HCT116 (cell line): ENCODE data around the gene ACCSL. TPM values are rescaled to one million over a fixed set of nuclear protein-coding genes. Genes with fewer than 3 reads are reported as not detected.
A peak's percentile ranks its signal among the peaks of the same experiment; 100 is the strongest.

Source experiments
- ATAC-seq: fragments of 200-7000 bp; cut with Tn5 transposase; 2 replicates; pipeline ENCODE4 v1.9.1; 2020; ENCODE audit warnings: mild to moderate bottlenecking, moderate library complexity
- BruUV-seq: library from RNA; stranded (reverse); fragments of 400-500 nt; replicated peaks from 2 replicates; lab custom pipeline; 2021; lab: Mats Ljungman, UMichigan
- CTCF ChIA-PET: fragments of 300-600 bp; sonication (Branson Sonifier 250); formaldehyde crosslinking; loops from one replicate; lab custom pipeline; 2021; ENCODE audit warnings: antibody characterized with exemption; lab: Charles Lee
- POLR2A ChIA-PET: fragments of 300-600, 350-600 bp; sonication (Branson Sonifier 250); formaldehyde crosslinking; loops from one replicate; lab custom pipeline; 2021; ENCODE audit warnings: antibody characterized with exemption; lab: Charles Lee
- RAD21 ChIA-PET, 2 experiments: fragments of 300-600 bp; sonication (Branson Sonifier 250); formaldehyde crosslinking; loops; one replicate each; lab custom pipeline; 2023; ENCODE audit warnings: low total read pairs in 2 of 2; ENCODE audit not compliant: uncharacterized antibody in 2 of 2, unreplicated experiment in 2 of 2, low non-redundant PET in 1 of 2; lab: Charles Lee
- DNase-seq: peaks from one replicate; pipeline ENCODE4 v3.0.0-alpha.2; 2010; ENCODE audit warnings: low read depth, low spot score
- H2AFZ ChIP-seq: fragments of 200-600 bp; shearing (Covaris generic), sonication (generic); 2 replicates; pipeline ENCODE4 v1.6.1; 2017; ENCODE audit warnings: low read depth, mixed run types, mixed read lengths, antibody characterized with exemption, low read length; ENCODE audit not compliant: poor library complexity, severe bottlenecking
- H3K27ac ChIP-seq: 2 replicates; pipeline ENCODE4 v1.5.1; 2012; ENCODE audit warnings: low read depth, low read length
- H3K27me3 ChIP-seq: fragments of 200-600 bp; sonication (generic); 2 replicates; pipeline ENCODE4 v1.6.1; 2016; ENCODE audit warnings: mixed run types, low read length, mixed read lengths; ENCODE audit not compliant: insufficient read depth
- H3K36me3 ChIP-seq, 2 experiments: fragments of 200-500 bp in 1 of 2; fragments of 200-600 bp in 1 of 2; sonication (Bioruptor generic) in 1 of 2; sonication (generic) in 1 of 2; 2 replicates each; pipeline versions ENCODE4 v1.5.1 to v1.6.1; 2014 to 2016; ENCODE audit warnings: low read length in 2 of 2, inconsistent platforms in 1 of 2, mixed read lengths in 1 of 2, mixed run types in 1 of 2; ENCODE audit not compliant: insufficient read depth in 2 of 2, control insufficient read depth in 1 of 2
- H3K4me1 ChIP-seq, 2 experiments: fragments of 200-600 bp in 1 of 2; sonication (generic) in 1 of 2; 2 replicates each; pipeline versions ENCODE4 v1.5.1 to v1.6.1; 2012 to 2017; ENCODE audit warnings: low read length in 2 of 2, inconsistent platforms in 1 of 2, mild to moderate bottlenecking in 1 of 2, mixed read lengths in 1 of 2, mixed run types in 1 of 2, moderate library complexity in 1 of 2; ENCODE audit not compliant: insufficient read depth in 2 of 2, control insufficient read depth in 1 of 2
- H3K4me2 ChIP-seq: fragments of 200-600 bp; sonication (generic); 2 replicates; pipeline ENCODE4 v1.6.1; 2017; ENCODE audit warnings: mixed run types, low read length, mixed read lengths
- H3K4me3 ChIP-seq, 2 experiments: fragments of 200-600 bp in 1 of 2; sonication (generic) in 1 of 2; replicated peaks in 1 of 2; 2 replicates each; pipeline ENCODE4 v1.5.1; 2011 to 2016; ENCODE audit warnings: low read length in 2 of 2, control low read depth in 1 of 2, low read depth in 1 of 2, mild to moderate bottlenecking in 1 of 2, mixed read lengths in 1 of 2, mixed run types in 1 of 2
- H3K79me2 ChIP-seq: fragments of 200-600 bp; sonication (generic); 2 replicates; pipeline ENCODE4 v1.6.1; 2017; ENCODE audit warnings: mild to moderate bottlenecking, mixed run types, low read length, moderate library complexity, mixed read lengths; ENCODE audit not compliant: insufficient read depth
- H3K9ac ChIP-seq: fragments of 200-600 bp; sonication (generic); 2 replicates; pipeline ENCODE4 v1.6.1; 2016; ENCODE audit warnings: low read length, mixed read lengths
- H3K9me2 ChIP-seq: fragments of 200-600 bp; sonication (generic), shearing (Covaris generic); 2 replicates; pipeline ENCODE4 v1.6.1; 2017; ENCODE audit warnings: mixed run types, mild to moderate bottlenecking, moderate library complexity; ENCODE audit not compliant: insufficient read depth
- H3K9me3 ChIP-seq, 2 experiments: fragments of 200-500 bp in 1 of 2; fragments of 200-600 bp in 1 of 2; sonication (Bioruptor generic) in 1 of 2; sonication (generic) in 1 of 2; 2 replicates each; pipeline ENCODE4 v1.6.1; 2014 to 2017; ENCODE audit warnings: low read length in 2 of 2, mixed read lengths in 2 of 2, inconsistent platforms in 1 of 2, low read depth in 1 of 2, mild to moderate bottlenecking in 1 of 2, mixed run types in 1 of 2, moderate library complexity in 1 of 2; ENCODE audit not compliant: control insufficient read depth in 1 of 2, insufficient read depth in 1 of 2
- H4K20me1 ChIP-seq: fragments of 200-600 bp; sonication (generic), shearing (Covaris generic); 2 replicates; pipeline ENCODE4 v1.6.1; 2017; ENCODE audit warnings: mixed run types, mild to moderate bottlenecking, moderate library complexity; ENCODE audit not compliant: insufficient read depth
- CEBPB ChIP-seq: IDR thresholded peaks from 2 replicates; pipeline ENCODE4 v1.6.1; 2012; ENCODE audit warnings: low read depth
- CTCF ChIP-seq, 3 experiments: fragments of 200-600 bp in 1 of 3; sonication (generic) in 1 of 3; IDR thresholded peaks in 2 of 3; conservative IDR thresholded peaks in 1 of 3; 2 replicates each; pipeline ENCODE4 v1.5.1; 2012 to 2017; ENCODE audit warnings: low read depth in 2 of 3, low read length in 2 of 3, antibody characterized with exemption in 1 of 3, borderline replicate concordance in 1 of 3, control low read depth in 1 of 3, mild to moderate bottlenecking in 1 of 3, mixed read lengths in 1 of 3, mixed run types in 1 of 3, moderate library complexity in 1 of 3; ENCODE audit not compliant: insufficient read depth in 1 of 3
- ELF1 ChIP-seq: IDR thresholded peaks from 2 replicates; pipeline ENCODE4 v1.6.1; 2012; ENCODE audit warnings: low read depth, borderline replicate concordance
- EZH2 ChIP-seq: fragments of 200-600 bp; sonication (generic); IDR thresholded peaks from 2 replicates; pipeline ENCODE4 v1.6.1; 2017; ENCODE audit warnings: antibody characterized with exemption, mixed run types
- EZH2phosphoT487 ChIP-seq: fragments of 200-600 bp; IDR thresholded peaks from 2 replicates; pipeline ENCODE4 v1.6.1; 2018; ENCODE audit warnings: antibody characterized with exemption, borderline replicate concordance
- FOSL1 ChIP-seq: IDR thresholded peaks from 2 replicates; pipeline ENCODE4 v1.6.1; 2012; ENCODE audit warnings: low read depth
- JUND ChIP-seq: IDR thresholded peaks from 2 replicates; pipeline ENCODE4 v1.6.1; 2012
- POLR2A ChIP-seq: IDR thresholded peaks from 2 replicates; pipeline ENCODE4 v1.7.0; 2011; ENCODE audit warnings: borderline replicate concordance; ENCODE audit not compliant: insufficient read depth, insufficient read length; ENCODE audit errors: extremely low read depth
- POLR2AphosphoS5 ChIP-seq: IDR thresholded peaks from 2 replicates; pipeline ENCODE4 v1.6.1; 2011; ENCODE audit warnings: mild to moderate bottlenecking, low read depth, low read length, moderate library complexity
- RAD21 ChIP-seq: IDR thresholded peaks from 2 replicates; pipeline ENCODE4 v1.6.1; 2012; ENCODE audit warnings: low read depth, mild to moderate bottlenecking
- REST ChIP-seq: IDR thresholded peaks from 2 replicates; pipeline ENCODE4 v1.6.1; 2012; ENCODE audit warnings: low read depth
- SIN3A ChIP-seq: IDR thresholded peaks from 2 replicates; pipeline ENCODE4 v1.6.1; 2012; ENCODE audit warnings: low read depth
- ZFX ChIP-seq: fragments of 450-650 bp; IDR thresholded peaks from 2 replicates; pipeline ENCODE4 v1.6.1; 2017
- ZNF274 ChIP-seq: fragments of 200-500 bp; sonication (Bioruptor generic); IDR thresholded peaks from 2 replicates; pipeline ENCODE4 v1.6.1; 2014; ENCODE audit warnings: mild to moderate bottlenecking, low read depth, low read length, inconsistent platforms
- intact Hi-C: fragments of 100-400 bp; cut with micrococcal nuclease; formaldehyde crosslinking; loops from 2 replicates; pipeline ENCODE4 v1.10.0; 2022
- total RNA-seq: library from RNA; stranded (reverse); gene quantifications from one replicate; pipeline ENCODE4 v1.2.1, GENCODE V29; 2021; ENCODE audit not compliant: unreplicated experiment

Gene ACCSL
- total RNA-seq, 1 experiment from 2014 or later: not detected

GRCh38 chr11:44095506-44096359, 48.0 kb downstream of the ACCSL start, which contains the start of gene EXT2:
TSS of gene EXT2 (plus strand) at chr11:44095678. CDS start at chr11:44107713, 12,035 bp downstream.
- Histone ChIP-seq H3K79me2 (peaks cover 23% of the 10 kb centered on the region), H3K4me1 (peaks cover 3 to 19% of the 10 kb centered on the region in 2 experiments; a peak in 2 of 4 replicates), H3K9me3 (no peaks in the 10 kb centered on the region), H2AFZ (peak within 1 kb of the TSS; percentile 78), H3K9ac (peak within 1 kb of the TSS; percentile 66), H4K20me1 (0 out of 2 replicates have a peak, but pooled peaks cover 5% of the 10 kb centered on the region), H3K27ac (peak within 1 kb of the TSS; percentile 64), H3K36me3 (no peaks in the 10 kb centered on the region), H3K27me3 (no peaks in the 10 kb centered on the region), H3K4me2 (peak within 1 kb of the TSS; percentile 83), H3K4me3 (peak within 1 kb of the TSS; percentile 81 to 89), H3K9me2 (no peaks in the 10 kb centered on the region)
- ChIA-PET POLR2A (interaction anchor here (1.3 kb wide), 1 partner anchor 29 kb away, joined by 3 read pairs; the partner anchor contains the start of gene ACCS), CTCF (interaction anchor here (0.7 to 3.1 kb wide), 15 partner anchors 9 to 522 kb away, joined by 3 to 34 read pairs (median 4); no protein-coding TSS in a partner anchor), RAD21 (no interaction called here)
- intact Hi-C loops: loop anchor here (2.0 kb wide), 1 partner anchor 443 kb away; no protein-coding TSS in a partner anchor
- TF ChIP-seq SIN3A (no peak), ELF1 (no peak), CEBPB (no peak), EZH2 (no peak), REST (no peak), ZNF274 (no peak), POLR2A (peak; percentile 24), EZH2phosphoT487 (no peak), JUND (no peak), CTCF (IDR thresholded peaks at IDR 0.05 in 2 of 3, conservative IDR thresholded peaks at IDR 0.05 in 1 of 3; ENCODE audit: borderline replicate concordance in 1 of 3, insufficient read depth in 1 of 3, low read depth in 2 of 3, low read length in 2 of 3) (peak; percentile 49 to 83 (median 77); a peak in 5 of 6 replicates), POLR2AphosphoS5 (peak; percentile 75), RAD21 (no peak), FOSL1 (no peak), ZFX (peak; percentile 94)
- no TSS peak for BruUV-seq
- ATAC-seq (peak; percentile 95), DNase-seq (peak; percentile 49)
